GM12878 (cell line): Measurements from ENCODE around the gene SRGAP1.

Source experiments
- KAT2A ChIP-seq: conservative IDR thresholded peaks from 2 replicates; pipeline ENCODE4 v1.6.1; 2011; ENCODE audit warnings: low read depth, low read length; ENCODE audit not compliant: control insufficient read depth
- SRF ChIP-seq, 2 experiments: IDR thresholded peaks; 2 replicates each; pipeline ENCODE4 v1.6.1; 2011; ENCODE audit warnings: low read depth in 2 of 2, low read length in 2 of 2, mild to moderate bottlenecking in 1 of 2, moderate library complexity in 1 of 2
- TBL1XR1 ChIP-seq: IDR thresholded peaks from 2 replicates; pipeline ENCODE4 v1.6.1; 2012; ENCODE audit warnings: low read depth, low read length, improper control_type of control experiment
- YY1 ChIP-seq: IDR thresholded peaks from 2 replicates; pipeline ENCODE4 v1.6.1; 2011; ENCODE audit warnings: low read depth, mild to moderate bottlenecking, low read length
- TF ChIP-seq, protein P1 (sequence below), 3 experiments: IDR thresholded peaks in 2 of 3; conservative IDR thresholded peaks in 1 of 3; 2 replicates each; pipeline ENCODE4 v1.5.1; 2011; ENCODE audit warnings: low read depth in 3 of 3, low read length in 3 of 3, mild to moderate bottlenecking in 3 of 3, control low read depth in 2 of 3, moderate library complexity in 2 of 3, inconsistent platforms in 1 of 3, mixed read lengths in 1 of 3; ENCODE audit not compliant: control insufficient read depth in 2 of 3, insufficient read depth in 1 of 3; ENCODE audit errors: extremely low read depth in 1 of 3
- TF ChIP-seq, protein P2 (sequence below): IDR thresholded peaks from 2 replicates; pipeline ENCODE4 v1.6.1; 2012; ENCODE audit warnings: mild to moderate bottlenecking, low read depth, low read length
- TF ChIP-seq, protein P3 (sequence below): fragments of 450-650 bp; IDR thresholded peaks from 2 replicates; pipeline ENCODE4 v1.6.1; 2017; ENCODE audit warnings: mild to moderate bottlenecking

DNA sequence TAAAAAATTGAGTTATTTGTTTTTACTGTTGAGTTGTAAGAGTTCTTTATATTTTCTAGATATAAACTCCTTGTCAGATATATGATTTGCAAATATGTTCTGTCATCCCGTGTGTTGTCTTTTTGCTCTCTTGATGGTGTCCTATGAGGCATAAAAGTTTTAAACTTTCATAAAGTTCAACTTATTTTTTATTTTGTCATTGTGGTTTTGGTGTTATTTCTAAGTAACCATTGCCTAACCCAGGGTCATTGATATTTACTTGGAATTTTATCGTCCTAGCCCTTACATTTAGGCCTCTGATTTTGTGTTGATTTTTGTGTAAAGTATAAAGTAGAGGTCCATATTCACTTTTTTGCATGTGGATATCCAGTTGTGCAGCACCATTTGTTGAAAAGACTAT is 63.1 kb downstream of the SRGAP1 start:
- TF ChIP-seq, protein P1, sequence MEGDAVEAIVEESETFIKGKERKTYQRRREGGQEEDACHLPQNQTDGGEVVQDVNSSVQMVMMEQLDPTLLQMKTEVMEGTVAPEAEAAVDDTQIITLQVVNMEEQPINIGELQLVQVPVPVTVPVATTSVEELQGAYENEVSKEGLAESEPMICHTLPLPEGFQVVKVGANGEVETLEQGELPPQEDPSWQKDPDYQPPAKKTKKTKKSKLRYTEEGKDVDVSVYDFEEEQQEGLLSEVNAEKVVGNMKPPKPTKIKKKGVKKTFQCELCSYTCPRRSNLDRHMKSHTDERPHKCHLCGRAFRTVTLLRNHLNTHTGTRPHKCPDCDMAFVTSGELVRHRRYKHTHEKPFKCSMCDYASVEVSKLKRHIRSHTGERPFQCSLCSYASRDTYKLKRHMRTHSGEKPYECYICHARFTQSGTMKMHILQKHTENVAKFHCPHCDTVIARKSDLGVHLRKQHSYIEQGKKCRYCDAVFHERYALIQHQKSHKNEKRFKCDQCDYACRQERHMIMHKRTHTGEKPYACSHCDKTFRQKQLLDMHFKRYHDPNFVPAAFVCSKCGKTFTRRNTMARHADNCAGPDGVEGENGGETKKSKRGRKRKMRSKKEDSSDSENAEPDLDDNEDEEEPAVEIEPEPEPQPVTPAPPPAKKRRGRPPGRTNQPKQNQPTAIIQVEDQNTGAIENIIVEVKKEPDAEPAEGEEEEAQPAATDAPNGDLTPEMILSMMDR (IDR thresholded peaks at IDR 0.05 in 2 of 3, conservative IDR thresholded peaks at IDR 0.05 in 1 of 3; ENCODE audit: control insufficient read depth in 2 of 3, extremely low read depth in 1 of 3, insufficient read depth in 1 of 3, low read depth in 3 of 3, low read length in 3 of 3), result no peak
- TF ChIP-seq KAT2A (no peak), SRF (IDR thresholded peaks at IDR 0.05; ENCODE audit: low read depth in 2 of 2, low read length in 2 of 2) (no peak), YY1 (no peak), TBL1XR1 (no peak)
- TF ChIP-seq, protein P2, sequence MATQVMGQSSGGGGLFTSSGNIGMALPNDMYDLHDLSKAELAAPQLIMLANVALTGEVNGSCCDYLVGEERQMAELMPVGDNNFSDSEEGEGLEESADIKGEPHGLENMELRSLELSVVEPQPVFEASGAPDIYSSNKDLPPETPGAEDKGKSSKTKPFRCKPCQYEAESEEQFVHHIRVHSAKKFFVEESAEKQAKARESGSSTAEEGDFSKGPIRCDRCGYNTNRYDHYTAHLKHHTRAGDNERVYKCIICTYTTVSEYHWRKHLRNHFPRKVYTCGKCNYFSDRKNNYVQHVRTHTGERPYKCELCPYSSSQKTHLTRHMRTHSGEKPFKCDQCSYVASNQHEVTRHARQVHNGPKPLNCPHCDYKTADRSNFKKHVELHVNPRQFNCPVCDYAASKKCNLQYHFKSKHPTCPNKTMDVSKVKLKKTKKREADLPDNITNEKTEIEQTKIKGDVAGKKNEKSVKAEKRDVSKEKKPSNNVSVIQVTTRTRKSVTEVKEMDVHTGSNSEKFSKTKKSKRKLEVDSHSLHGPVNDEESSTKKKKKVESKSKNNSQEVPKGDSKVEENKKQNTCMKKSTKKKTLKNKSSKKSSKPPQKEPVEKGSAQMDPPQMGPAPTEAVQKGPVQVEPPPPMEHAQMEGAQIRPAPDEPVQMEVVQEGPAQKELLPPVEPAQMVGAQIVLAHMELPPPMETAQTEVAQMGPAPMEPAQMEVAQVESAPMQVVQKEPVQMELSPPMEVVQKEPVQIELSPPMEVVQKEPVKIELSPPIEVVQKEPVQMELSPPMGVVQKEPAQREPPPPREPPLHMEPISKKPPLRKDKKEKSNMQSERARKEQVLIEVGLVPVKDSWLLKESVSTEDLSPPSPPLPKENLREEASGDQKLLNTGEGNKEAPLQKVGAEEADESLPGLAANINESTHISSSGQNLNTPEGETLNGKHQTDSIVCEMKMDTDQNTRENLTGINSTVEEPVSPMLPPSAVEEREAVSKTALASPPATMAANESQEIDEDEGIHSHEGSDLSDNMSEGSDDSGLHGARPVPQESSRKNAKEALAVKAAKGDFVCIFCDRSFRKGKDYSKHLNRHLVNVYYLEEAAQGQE, result no peak
- TF ChIP-seq, protein P3, sequence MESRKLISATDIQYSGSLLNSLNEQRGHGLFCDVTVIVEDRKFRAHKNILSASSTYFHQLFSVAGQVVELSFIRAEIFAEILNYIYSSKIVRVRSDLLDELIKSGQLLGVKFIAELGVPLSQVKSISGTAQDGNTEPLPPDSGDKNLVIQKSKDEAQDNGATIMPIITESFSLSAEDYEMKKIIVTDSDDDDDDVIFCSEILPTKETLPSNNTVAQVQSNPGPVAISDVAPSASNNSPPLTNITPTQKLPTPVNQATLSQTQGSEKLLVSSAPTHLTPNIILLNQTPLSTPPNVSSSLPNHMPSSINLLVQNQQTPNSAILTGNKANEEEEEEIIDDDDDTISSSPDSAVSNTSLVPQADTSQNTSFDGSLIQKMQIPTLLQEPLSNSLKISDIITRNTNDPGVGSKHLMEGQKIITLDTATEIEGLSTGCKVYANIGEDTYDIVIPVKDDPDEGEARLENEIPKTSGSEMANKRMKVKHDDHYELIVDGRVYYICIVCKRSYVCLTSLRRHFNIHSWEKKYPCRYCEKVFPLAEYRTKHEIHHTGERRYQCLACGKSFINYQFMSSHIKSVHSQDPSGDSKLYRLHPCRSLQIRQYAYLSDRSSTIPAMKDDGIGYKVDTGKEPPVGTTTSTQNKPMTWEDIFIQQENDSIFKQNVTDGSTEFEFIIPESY, result no peak
